SKM-1 (cell line): ENCODE data around the gene ARHGAP26.

Source experiments
- DNase-seq: peaks from one replicate; lab custom pipeline; 2025; ENCODE audit not compliant: unreplicated experiment; lab: John Stamatoyannopoulos, UW

Gene ARHGAP26

GRCh38 chr5:142894749-142895148 lies 124.6 kb downstream of the ARHGAP26 start:
- no peak for DNase-seq

GRCh38 chr5:142896325-142897007 lies 126.3 kb downstream of the ARHGAP26 start:
- no peak for DNase-seq

GRCh38 chr5:142897328-142897727 lies 127.2 kb downstream of the ARHGAP26 start:
- DNase-seq, result no peak

- no peak for DNase-seq
Observed at GRCh38 chr5:142900927-142901326, 130.8 kb downstream of the ARHGAP26 start.

GRCh38 chr5:142901476-142902185 lies 131.5 kb downstream of the ARHGAP26 start:
- no peak for DNase-seq

- peak; percentile 64 for DNase-seq
Observed at GRCh38 chr5:142902186-142902965, 132.2 kb downstream of the ARHGAP26 start.

GRCh38 chr5:142904416-142904815 lies 134.2 kb downstream of the ARHGAP26 start:
- DNase-seq, result no peak

GRCh38 chr5:142905348-142905747 lies 135.2 kb downstream of the ARHGAP26 start:
- no peak for DNase-seq

- no peak for DNase-seq
Observed at GRCh38 chr5:142906863-142907671, 136.9 kb downstream of the ARHGAP26 start.

GRCh38 chr5:142908659-142909058 lies 138.5 kb downstream of the ARHGAP26 start:
- no peak for DNase-seq

GRCh38 chr5:142910128-142910527 lies 140.0 kb downstream of the ARHGAP26 start:
- DNase-seq, result no peak

- no peak for DNase-seq
Observed at GRCh38 chr5:142911170-142911569, 141.0 kb downstream of the ARHGAP26 start.

- DNase-seq, result no peak
Observed at GRCh38 chr5:142911775-142912174, 141.6 kb downstream of the ARHGAP26 start.

GRCh38 chr5:142913728-142914338 lies 143.7 kb downstream of the ARHGAP26 start:
- DNase-seq, result no peak

- DNase-seq, result no peak
Observed at GRCh38 chr5:142915038-142915437, 144.9 kb downstream of the ARHGAP26 start.

GRCh38 chr5:142915813-142916424 lies 145.7 kb downstream of the ARHGAP26 start:
- DNase-seq, result peak; percentile 10

GRCh38 chr5:142918959-142919635 lies 148.9 kb downstream of the ARHGAP26 start:
- DNase-seq, result peak; percentile 65

GRCh38 chr5:142920849-142921612 lies 150.9 kb downstream of the ARHGAP26 start:
- DNase-seq, result no peak
